GM19452 (cell line): ENCODE measurements around the gene PANX2.

Experiments used
- ATAC-seq: cut with Tn5 transposase; IDR thresholded peaks from one replicate; pipeline ENCODE4 v1.9.1; 2021; ENCODE audit not compliant: unreplicated experiment

The PANX2 gene

DNA sequence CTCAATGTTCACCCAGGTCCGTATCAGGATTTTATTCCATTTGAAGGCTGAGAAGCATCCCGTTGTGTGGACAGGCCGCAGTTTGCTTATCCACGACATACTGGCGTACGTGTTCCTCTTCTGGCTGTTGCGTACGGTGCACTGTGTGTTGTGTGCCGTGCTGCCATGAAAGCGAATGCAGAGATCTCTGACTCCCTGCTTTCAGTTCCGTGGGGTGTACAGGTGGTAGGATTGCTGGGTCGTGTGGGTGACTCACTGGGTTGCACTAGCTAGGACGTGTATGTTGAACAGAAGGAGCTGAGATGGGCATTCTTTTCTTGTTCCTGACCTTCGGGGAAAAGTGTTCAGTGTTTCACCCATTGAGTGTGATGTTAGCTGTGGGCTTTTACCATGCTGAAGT, 40.6 kb downstream of the PANX2 start:
- ATAC-seq: no peak

DNA sequence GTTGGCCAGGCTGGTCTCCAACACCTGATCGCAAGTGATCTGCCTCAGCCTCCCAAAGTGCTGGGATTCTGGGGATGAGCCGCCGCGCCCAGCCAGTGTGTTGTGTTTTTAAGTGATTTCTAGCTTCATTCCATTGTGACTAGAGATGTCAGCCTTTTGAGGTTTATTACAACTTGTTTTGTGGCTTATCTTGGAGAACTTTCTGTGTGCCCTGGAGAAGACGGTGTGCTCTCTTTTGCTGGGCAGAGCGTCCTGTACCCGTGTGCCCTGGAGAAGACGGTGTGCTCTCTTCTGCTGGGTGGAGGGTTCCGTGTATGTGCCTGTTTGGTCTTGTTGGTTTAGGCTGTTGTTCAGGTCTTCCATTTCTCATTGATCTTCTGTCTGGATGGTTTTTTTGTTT, 42.7 kb downstream of the PANX2 start:
- ATAC-seq: no peak

DNA sequence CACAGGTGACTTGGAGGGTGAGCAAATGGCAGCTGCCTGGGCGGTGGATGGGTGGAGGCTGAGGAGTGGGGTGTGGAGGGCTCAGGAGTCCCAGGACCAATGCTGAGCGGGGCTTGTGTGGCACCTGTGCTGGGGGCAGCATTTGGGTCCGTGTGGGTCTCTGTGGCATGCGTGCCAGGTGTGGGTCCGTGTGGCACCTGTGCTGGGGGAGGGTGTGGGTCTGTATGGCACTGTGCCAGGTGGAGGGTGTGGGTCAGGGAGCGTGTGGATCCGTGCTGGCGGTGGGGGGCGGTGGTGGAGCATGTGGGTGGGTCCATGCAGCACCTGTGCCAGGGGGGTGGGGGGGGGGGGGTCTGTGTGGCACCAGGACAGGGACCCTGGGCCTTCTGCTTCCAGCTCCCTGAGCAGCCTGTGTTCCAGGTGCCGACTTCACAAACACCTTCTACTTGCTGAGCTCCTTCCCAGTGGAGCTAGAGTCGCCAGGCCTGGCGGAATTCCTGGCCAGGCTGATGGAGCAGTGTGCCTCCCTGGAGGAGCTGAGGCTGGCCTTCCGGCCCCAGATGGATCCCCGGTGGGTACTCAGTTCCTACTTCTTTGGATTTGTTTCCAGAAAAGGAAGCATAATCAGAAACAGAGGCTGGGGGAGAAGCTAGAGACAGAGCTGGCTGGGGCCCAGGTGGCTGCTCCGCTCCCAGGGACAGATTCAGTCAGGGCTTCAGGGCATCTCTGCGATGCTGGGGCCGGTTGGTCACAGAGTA, 44.9 kb downstream of the PANX2 start:
- ATAC-seq: no peak

DNA sequence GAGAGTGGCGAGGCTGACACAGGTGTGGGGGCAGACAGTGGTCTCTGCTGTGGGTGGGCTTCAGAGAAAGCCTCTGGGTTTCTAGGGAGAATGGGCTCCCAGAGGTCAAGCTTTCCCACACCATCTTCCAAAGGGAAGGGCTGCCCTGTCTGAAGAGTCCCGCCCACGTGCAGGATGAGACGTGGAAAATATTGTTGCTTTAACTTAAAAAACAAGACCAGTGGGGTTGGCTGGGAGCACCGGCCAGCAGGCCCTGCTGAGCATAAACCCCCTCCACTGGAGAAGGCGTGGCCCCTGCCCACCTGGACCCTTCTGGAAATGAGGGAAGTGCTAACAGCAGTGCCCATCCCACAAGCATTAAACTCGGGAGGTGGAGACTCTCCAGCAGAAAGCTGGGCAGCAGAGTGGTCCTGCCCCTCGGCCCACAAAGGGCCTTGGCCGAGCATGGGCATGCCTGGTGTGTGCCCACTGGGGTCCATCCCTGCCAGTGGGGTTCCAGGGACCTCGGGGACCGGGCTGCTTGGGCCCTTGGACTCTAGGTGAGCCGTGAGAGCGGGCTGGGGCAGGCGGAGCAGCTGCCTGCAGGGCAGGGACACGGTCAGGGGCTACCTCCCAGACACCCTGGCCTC, 45.6 kb downstream of the PANX2 start:
- no peak for ATAC-seq

DNA sequence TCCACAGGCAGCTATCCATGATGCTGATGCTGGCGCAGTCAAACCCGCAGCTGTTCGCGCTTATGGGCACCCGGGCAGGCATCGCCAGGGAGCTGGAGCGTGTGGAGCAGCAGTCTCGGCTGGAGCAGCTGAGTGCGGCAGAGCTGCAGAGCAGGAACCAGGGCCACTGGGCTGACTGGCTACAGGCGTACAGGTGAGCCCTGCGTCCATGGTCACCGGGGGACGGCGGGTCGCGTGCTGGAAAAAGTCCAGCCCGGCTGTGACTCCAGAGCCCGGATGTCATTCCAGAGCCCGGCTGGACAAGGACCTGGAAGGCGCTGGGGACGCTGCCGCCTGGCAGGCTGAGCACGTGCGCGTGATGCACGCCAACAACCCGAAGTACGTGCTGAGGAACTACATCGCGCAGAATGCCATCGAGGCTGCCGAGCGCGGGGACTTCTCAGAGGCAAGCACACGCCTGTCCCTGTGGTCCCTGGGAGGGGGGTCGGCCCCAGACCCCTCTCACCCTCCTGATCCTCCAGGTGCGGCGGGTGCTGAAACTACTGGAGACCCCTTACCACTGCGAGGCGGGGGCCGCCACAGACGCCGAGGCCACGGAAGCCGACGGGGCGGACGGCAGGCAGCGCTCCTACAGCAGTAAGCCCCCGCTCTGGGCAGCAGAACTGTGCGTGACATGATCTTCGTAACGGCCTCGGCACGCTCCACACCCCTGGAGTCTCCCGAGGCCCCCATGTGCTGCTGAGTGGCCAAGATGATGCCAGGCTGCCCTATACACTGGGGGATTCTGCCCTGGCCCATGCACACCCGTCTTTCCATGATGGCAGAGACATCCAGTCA, 46.4 kb downstream of the PANX2 start:
- no peak for ATAC-seq

DNA sequence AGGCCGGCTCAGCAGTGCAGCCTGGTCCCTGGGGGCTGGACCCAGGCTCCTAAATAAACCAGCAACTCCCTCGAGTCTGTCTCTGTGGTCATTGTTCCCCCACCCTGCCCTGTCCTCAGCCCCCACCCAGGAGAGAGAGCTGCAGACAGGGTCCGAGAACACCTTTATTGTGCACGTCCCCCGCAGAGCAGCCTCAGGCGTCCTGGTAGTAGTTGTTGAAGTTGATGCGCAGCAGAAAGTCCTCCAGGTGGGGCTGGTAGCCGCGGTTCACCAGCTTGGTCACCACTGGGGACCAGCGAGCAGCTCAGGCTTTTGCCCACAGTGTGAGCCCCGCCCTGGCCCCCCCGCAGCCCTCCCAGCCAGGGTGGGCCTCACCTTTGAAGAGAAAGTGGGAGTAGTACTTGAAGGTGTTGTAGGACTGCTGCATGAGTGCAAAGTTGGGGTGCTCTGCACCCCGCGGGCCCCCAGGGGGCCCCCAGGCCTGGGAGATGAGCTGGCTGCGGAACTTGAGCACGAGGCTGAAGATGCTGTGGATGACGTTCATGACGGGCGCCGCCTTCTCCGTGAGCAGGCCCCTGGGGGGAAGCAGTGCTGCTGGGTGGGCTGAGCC, 47.1 kb downstream of the PANX2 start:
- ATAC-seq: no peak

DNA sequence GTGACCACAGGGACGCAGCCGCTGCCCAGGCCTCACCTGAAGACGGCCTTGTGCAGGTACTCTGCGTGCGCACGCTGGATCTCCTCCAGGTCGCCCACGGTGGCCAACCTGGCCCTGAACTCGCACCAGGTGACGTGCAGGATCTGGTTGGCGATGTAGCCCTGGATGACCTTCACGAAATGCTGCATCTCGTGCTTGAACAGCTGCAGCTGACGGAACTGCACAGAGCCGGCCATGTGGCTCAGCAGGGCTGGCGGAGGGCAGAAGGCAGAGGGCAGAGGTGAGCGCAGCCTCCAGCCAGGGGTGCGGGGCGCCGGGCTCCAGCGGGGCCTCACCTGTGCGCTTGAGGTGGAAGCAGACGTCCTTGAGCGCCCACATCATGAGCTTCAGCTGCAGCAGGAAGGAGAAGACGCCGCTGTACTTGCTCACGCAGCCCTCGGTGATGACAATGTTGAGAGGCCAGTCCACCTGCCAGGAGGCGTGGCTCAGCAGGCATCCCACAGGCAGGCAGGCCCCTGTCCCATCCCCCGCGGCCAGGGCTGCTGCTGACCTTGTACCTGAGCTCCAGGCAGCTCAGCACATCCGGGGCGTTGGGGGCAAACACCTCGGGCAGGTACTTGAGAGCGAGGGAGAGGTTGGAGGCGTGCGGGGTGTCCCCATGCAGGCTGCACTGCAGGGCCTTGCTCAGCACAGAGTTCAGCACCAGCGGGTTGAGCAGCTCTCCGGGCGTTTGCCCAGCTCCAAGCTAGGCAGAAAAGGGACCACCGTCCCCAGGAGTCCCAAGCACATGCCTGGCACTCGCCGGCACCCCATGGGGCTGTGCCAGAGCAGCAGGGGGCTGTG, 47.8 kb downstream of the PANX2 start:
- no peak for ATAC-seq

DNA sequence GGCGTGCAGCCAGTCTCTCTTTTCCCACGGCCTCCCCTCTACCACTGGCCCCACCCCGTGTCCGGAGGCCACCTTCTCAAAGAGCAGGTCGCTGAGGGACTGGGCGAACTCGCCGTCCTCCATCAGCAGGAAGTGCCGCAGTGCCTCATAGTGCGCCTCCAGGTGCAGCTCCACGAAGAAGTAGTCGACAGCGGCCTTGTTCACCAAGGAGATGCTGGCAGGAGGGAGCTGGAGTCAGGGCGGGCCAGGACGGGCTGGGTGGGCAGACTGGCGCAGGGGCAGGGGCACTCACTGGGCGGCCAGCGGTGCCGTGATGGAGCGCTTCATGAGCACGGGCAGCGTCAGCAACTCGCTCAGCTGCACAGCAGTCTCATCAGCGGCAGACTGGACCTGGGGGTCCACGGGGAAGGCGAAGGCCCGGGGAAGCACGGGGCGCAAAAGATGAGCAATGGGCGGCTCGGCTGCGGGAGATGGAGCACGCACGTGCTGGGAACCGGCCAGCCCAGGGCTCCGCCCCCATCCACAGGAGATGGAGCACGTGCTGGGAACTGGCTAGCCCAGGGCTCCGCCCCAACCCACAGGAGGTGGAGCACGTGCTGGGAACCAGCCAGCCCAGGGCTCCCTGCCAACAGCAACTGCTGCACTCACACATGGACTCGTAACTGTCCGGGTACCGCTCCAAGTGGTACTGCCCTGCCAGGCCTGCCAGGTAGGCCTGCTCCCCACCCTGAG, 48.6 kb downstream of the PANX2 start:
- no peak for ATAC-seq

DNA sequence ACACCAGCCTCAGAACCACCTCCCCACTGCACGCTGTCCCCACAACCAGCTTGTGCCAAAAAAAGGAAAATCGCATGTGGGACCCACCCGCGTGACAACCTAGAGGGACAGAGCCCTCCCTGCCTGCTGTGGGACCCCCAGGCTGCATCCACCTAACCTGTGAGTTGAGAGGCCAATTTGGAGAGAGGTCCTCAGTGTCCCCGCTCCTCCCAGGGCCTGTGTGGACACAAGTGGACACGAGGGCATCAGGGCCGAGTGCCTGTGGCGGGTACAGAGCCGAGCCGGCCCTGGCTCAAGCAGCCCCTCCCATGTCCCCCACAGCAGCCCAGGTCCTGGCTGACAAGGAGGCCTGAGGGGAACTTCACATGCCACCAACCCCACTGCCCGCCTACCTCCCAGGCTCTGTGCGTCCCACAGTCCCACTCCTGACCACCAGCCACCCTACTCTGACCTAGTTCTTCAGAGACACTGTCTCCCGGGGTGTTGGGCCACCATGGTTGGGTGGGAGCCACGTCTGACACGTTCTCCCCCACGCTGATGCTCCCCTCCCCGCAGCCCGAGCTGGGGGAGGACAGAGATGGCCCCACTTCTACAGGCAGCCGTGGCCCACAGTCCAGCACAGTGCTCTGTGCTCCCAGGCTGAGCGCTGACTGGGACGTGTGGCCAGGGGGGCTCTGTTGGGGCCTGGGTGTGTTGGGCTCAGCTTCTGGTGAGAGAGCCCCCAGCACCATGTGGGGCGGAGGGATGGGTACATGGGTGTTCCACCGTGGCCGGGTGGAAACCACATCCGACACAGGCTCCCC, 49.5 kb downstream of the PANX2 start:
- ATAC-seq: no peak

DNA sequence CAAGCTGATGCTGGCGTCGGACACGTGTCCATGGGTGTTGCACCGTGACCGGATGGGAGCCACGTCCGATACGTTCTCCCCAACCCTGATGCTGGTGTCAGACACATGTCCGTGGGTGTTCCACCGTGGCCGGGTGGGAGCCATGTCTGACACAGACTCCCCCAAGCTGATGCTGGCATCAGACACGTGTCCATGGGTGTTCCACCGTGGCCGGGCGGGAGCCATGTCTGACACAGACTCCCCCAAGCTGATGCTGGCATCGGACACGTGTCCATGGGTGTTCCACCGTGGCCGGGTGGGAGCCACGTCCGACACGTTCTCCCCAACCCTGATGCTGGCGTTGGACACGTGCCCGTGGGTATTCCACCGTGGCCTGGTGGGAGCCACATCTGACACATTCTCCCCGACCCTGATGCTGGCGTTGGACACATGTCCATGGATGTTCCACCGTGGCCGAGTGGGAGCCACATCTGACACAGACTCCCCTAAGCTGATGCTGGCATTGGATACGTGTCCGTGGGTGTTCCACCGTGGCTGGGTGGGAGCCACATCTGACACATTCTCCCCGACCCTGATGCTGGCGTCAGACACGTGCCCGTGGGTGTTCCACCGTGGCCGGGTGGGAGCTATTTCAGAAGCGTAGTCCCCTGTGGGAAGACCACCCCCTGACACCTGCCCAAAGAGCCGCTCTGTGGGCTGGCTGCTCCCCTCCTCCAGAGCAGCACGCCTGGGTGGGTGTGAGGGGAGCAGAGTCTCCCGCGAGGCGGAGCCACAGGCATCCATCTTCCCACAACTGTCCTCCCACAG, 50.3 kb downstream of the PANX2 start:
- ATAC-seq: no peak

DNA sequence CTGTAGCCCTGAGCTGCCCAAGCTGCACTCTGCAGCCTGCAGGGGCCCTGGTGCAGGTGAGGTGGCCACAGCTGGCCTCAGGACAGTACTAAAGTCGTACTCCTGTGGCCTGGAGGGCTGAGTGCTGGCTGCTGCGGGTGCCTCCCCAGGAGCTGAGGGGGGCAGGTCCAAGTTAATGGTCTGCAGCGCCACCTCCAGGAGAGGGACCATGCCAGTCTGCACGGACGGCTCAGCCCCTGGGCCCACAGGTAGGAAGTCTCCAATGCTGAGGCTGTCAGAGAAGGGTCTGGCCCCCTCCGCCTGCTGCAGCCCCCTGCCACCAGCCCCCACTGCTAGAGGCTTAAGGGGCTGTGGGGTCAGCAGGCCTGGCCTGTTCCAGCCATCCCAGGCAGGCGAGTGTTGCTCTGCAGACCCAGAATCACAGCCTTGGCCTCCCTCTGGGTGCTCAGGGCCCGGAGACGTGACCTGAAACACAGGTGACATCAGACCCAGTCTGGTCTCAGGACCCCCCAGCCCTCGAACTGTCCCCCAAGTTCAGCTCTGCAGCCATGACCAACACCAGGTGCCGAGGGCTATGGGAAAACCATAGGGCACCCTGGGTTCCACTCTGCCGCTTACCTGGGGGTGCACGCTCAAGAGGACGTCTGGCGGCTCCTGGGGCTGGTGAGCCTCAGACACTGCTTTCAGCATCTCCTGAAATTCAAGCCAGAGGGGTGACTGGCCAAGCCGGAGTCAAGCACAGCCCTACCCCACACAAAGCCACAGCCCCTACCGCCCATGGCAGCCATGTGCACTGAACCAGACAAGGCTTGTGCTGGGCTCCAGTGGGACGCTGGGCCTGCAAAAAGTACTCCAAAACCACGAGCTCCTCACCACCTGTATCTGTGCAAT, 51.1 kb downstream of the PANX2 start:
- no peak for ATAC-seq

DNA sequence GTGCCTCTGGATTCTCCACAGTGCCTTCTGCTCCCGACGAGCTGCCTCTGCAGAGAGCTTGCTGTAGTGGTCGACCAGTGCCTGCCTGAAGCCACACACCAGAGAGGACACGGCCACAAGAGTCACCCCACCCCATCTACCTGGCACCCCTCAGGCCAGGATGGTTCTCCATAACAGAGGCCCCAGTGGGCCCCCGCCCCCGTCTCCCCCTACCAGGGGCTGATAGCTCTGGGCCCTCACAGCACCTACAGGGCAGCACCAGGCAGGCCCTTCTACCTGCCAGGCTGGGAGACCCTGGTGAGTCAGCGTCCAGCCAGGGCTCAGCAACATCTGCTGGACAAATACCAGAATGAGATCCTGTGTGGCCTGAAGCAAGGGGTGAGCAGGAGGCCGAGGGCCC, 52.0 kb downstream of the PANX2 start:
- ATAC-seq: no peak

DNA sequence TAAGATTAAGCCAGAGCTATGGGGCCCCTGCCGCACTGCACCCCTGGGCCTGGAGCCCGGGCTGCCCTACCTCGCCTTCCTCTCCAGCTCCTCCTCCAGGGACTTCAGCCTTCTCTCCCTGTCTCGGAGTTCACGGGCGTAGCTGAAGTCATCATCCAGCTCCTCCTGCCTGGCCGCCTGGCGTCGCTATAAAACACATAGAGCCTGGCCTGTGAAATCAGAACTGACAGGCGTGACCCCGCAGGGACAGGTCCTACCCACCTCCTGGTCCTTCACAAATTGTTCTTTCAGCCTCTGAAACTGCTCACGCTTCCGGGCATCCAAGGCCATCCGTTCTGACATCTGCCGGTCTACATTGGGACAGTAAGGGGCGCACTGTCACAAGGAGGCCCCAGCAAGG, 53.5 kb downstream of the PANX2 start:
- ATAC-seq: no peak

DNA sequence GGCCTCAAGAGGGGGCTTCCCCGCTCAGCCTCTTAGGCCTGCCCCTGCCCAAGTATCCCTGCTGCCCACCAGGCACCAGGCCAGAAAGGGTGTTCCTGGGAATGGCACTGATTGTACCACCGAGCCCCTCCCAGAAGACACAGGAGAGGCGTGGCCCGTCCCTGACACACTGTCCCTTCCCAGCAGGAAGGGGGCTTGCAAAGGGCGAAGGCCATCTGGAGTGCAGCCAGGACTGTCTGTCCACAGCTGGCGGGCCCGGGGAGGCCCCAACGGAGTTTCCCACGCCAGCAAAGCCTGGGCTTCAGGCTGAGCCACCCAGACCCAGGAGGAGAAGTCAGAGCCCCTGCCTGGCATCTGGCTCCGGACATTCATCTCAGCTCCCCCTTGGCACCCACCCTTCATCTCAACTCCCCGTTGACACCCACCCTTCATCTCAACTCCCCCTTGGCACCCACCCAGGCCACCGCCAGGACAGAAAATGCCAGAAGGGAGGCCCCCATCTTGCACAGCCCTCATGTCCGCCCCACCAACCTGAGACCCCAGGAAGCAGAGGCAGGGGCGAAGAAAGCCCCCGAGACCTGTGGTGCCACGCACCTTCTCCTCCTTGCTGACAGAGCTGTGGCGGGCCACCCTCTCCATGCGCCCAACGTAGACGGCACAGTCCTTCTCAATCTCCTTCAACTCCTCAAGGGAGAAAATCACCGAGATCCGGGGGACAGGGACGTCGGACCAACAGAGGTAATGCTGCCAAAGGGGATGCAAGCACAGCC, 54.9 kb downstream of the PANX2 start:
- no peak for ATAC-seq

DNA sequence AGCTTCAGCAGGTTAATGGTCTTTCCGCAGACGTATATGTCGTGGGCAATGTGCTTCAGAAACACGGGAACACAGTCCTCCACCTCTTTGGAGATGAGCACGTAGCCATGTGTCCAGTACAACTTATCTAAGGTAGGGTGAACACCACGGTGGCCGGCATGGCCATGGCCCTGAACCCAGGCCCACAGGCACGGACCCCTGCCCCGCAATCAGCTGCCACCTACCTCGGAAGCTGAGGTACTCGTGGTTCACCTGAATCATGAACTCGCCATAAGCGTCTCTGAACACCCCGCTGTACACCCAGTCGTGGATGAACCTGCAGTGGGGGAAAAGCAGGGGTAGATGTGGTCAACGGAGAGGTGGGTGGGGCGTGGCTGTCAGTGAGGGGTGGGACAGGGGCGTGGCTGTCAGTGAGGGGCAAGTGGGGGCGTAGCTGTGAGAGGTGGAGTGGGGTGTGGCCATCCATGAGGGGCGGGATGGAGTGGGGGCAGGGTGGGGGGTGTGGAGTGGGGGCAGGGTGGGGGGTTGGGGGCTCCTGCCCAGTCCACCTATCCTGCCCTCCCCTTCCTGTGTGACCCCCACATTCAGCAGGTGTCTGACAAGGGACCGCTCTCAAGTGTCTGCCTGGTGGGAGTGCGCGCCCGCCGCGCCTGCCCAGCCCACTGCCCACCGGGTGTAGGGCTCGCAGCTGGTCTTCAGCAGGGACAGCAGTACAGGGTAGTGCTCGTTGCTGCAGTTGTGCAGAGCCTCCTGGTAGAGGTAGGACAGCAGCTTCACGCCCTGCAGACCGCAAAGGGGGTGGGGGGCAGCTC, 55.7 kb downstream of the PANX2 start:
- no peak for ATAC-seq

DNA sequence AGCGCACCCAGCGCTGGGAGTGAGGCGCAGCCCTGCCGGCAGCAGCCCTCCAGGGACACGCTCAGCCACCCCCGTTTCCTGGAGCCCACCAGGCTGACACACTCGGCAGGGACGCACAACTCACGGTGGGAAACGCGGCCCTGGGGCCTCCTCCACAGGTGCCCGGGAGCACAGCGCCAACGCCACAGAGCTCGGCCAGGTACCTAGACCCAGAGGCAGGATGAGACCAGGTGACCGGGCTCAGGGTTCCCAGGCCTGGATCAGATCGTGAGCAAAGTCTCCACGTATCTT, 56.3 kb downstream of the PANX2 start:
- ATAC-seq: no peak
